H9 (cell line): ENCODE data around the gene GADD45GIP1. TPM values are rescaled to one million over a fixed set of nuclear protein-coding genes. Genes with fewer than 3 reads are reported as not detected.

Source experiments
- DNase-seq: peaks from one replicate; pipeline ENCODE4 v3.0.0-alpha.2; 2017
- H2AFZ ChIP-seq: one replicate; pipeline ENCODE4 v1.6.1; 2013; ENCODE audit warnings: mild to moderate bottlenecking, low read length, control low read depth, moderate library complexity
- H2AK5ac ChIP-seq: 2 replicates; pipeline ENCODE4 v1.6.1; 2013; ENCODE audit warnings: low read length, control low read depth, mixed read lengths; ENCODE audit not compliant: insufficient read length
- H2BK120ac ChIP-seq: one replicate; pipeline ENCODE4 v1.6.1; 2013; ENCODE audit warnings: low read depth, mild to moderate bottlenecking, low read length, control low read depth, inconsistent platforms; ENCODE audit not compliant: poor library complexity, severe bottlenecking
- H2BK12ac ChIP-seq: 2 replicates; pipeline ENCODE4 v1.6.1; 2013; ENCODE audit warnings: low read length, control low read depth, mixed read lengths, low read depth; ENCODE audit not compliant: insufficient read length
- H2BK15ac ChIP-seq: 2 replicates; pipeline ENCODE4 v1.6.1; 2013; ENCODE audit warnings: low read depth, low read length, control low read depth
- H2BK20ac ChIP-seq: one replicate; pipeline ENCODE4 v1.6.1; 2013; ENCODE audit warnings: low read depth, mild to moderate bottlenecking, low read length, control low read depth, inconsistent platforms; ENCODE audit not compliant: poor library complexity, severe bottlenecking
- H2BK5ac ChIP-seq: 2 replicates; pipeline ENCODE4 v1.6.1; 2013; ENCODE audit warnings: low read length, control low read depth, mixed read lengths; ENCODE audit not compliant: insufficient read length
- H3K14ac ChIP-seq: 2 replicates; pipeline ENCODE4 v1.6.1; 2013; ENCODE audit warnings: low read length, control low read depth; ENCODE audit not compliant: insufficient read depth
- H3K18ac ChIP-seq: 2 replicates; pipeline ENCODE4 v1.6.1; 2013; ENCODE audit warnings: low read depth, mild to moderate bottlenecking, mixed read lengths, low read length, control low read depth; ENCODE audit not compliant: insufficient read length
- H3K23ac ChIP-seq: 2 replicates; pipeline ENCODE4 v1.6.1; 2013; ENCODE audit warnings: low read length, control low read depth, mixed read lengths, low read depth; ENCODE audit not compliant: insufficient read length
- H3K23me2 ChIP-seq: 2 replicates; pipeline ENCODE4 v1.6.1; 2013; ENCODE audit warnings: low read depth, mild to moderate bottlenecking, mixed read lengths, low read length, control low read depth; ENCODE audit not compliant: insufficient read length, poor library complexity, severe bottlenecking
- H3K27ac ChIP-seq: 2 replicates; pipeline ENCODE4 v1.5.1; 2013; ENCODE audit warnings: low read length, control low read depth, mixed read lengths, low read depth; ENCODE audit not compliant: insufficient read length
- H3K27me3 ChIP-seq: 2 replicates; pipeline ENCODE4 v1.6.1; 2013; ENCODE audit warnings: low read length, control low read depth, inconsistent platforms; ENCODE audit not compliant: insufficient read depth
- H3K4ac ChIP-seq: 2 replicates; pipeline ENCODE4 v1.6.1; 2013; ENCODE audit warnings: low read depth, mild to moderate bottlenecking, control low read depth, inconsistent platforms, low read length, moderate library complexity
- H3K4me1 ChIP-seq: 2 replicates; pipeline ENCODE4 v1.6.1; 2013; ENCODE audit warnings: low read length, control low read depth, inconsistent platforms; ENCODE audit not compliant: insufficient read depth
- H3K4me2 ChIP-seq: 2 replicates; pipeline ENCODE4 v1.6.1; 2013; ENCODE audit warnings: low read length, control low read depth, mixed read lengths; ENCODE audit not compliant: insufficient read length, insufficient read depth
- H3K56ac ChIP-seq: 2 replicates; pipeline ENCODE4 v1.6.1; 2013; ENCODE audit warnings: low read depth, mild to moderate bottlenecking, mixed read lengths, low read length, control low read depth; ENCODE audit not compliant: insufficient read length
- H3K79me1 ChIP-seq: 2 replicates; pipeline ENCODE4 v1.6.1; 2013; ENCODE audit warnings: low read depth, mild to moderate bottlenecking, moderate library complexity, low read length, control low read depth, inconsistent platforms; ENCODE audit not compliant: insufficient read depth, poor library complexity, severe bottlenecking
- H3K79me2 ChIP-seq: 2 replicates; pipeline ENCODE4 v1.6.1; 2013; ENCODE audit warnings: low read length, control low read depth, inconsistent platforms; ENCODE audit not compliant: insufficient read depth
- H3K9ac ChIP-seq: 2 replicates; pipeline ENCODE4 v1.6.1; 2013; ENCODE audit warnings: low read length, control low read depth, mixed read lengths; ENCODE audit not compliant: insufficient read length; ENCODE audit errors: extremely low read depth
- H3K9me3 ChIP-seq: one replicate; pipeline ENCODE4 v1.6.1; 2013; ENCODE audit warnings: low read depth, low read length, inconsistent platforms; ENCODE audit not compliant: control insufficient read depth
- H3T11ph ChIP-seq: one replicate; pipeline ENCODE4 v1.6.1; 2013; ENCODE audit warnings: mild to moderate bottlenecking, low read length, control low read depth, inconsistent platforms
- H4K20me1 ChIP-seq: one replicate; pipeline ENCODE4 v1.6.1; 2013; ENCODE audit not compliant: control insufficient read depth, insufficient read length, insufficient read depth
- H4K5ac ChIP-seq: 2 replicates; pipeline ENCODE4 v1.6.1; 2013; ENCODE audit warnings: low read depth, mild to moderate bottlenecking, mixed read lengths, low read length, control low read depth; ENCODE audit not compliant: insufficient read length
- H4K8ac ChIP-seq: replicated peaks from 2 replicates; pipeline ENCODE4 v1.6.1; 2013; ENCODE audit warnings: low read length, control low read depth, mixed read lengths, low read depth; ENCODE audit not compliant: insufficient read length
- H4K91ac ChIP-seq: 2 replicates; pipeline ENCODE4 v1.6.1; 2013; ENCODE audit warnings: low read depth, mild to moderate bottlenecking, moderate library complexity, mixed read lengths, low read length, control low read depth; ENCODE audit not compliant: insufficient read length
- H3K27ac Mint-ChIP-seq, 3 experiments: 2 replicates in 2 of 3; 3 replicates in 1 of 3; pipeline ENCODE4 v1.8.0; 2020 to 2021; ENCODE audit warnings: mixed read lengths in 3 of 3, mild to moderate bottlenecking in 1 of 3, moderate library complexity in 1 of 3
- H3K27me3 Mint-ChIP-seq: 2 replicates; pipeline ENCODE4 v1.8.0; 2021; ENCODE audit warnings: low read depth, mild to moderate bottlenecking, moderate library complexity, mixed read lengths
- H3K36me3 Mint-ChIP-seq, 3 experiments: 2 replicates in 2 of 3; 3 replicates in 1 of 3; pipeline ENCODE4 v1.8.0; 2020 to 2021; ENCODE audit warnings: low read depth in 3 of 3, mixed read lengths in 3 of 3; ENCODE audit not compliant: insufficient read depth in 1 of 3
- H3K4me1 Mint-ChIP-seq, 2 experiments: 2 replicates each; pipeline ENCODE4 v1.8.0; 2020; ENCODE audit warnings: mixed read lengths in 2 of 2
- H3K4me3 Mint-ChIP-seq, 2 experiments: 2 replicates in 1 of 2; 3 replicates in 1 of 2; pipeline ENCODE4 v1.8.0; 2020 to 2021; ENCODE audit warnings: mild to moderate bottlenecking in 2 of 2, mixed read lengths in 2 of 2, moderate library complexity in 1 of 2
- H3K9me3 Mint-ChIP-seq, 2 experiments: 2 replicates in 1 of 2; 3 replicates in 1 of 2; pipeline ENCODE4 v1.8.0; 2020; ENCODE audit warnings: mild to moderate bottlenecking in 2 of 2, mixed read lengths in 2 of 2, moderate library complexity in 1 of 2
- WGBS: extraction: QIAGEN DNeasy Blood & Tissue Kit; methylation state at CpG from one replicate; pipeline ENCODE4 v1.1.7; 2013; ENCODE audit warnings: missing lambda C conversion rate, low lambda C conversion rate, mixed read lengths; ENCODE audit not compliant: insufficient read length; ENCODE audit errors: extremely low coverage; 5-methylcytosine and 5-hydroxymethylcytosine counted together
- total RNA-seq: library from RNA; stranded (reverse); gene quantifications from 2 replicates; pipeline ENCODE4 v1.2.1, GENCODE V29; 2021
- TF ChIP-seq, protein P1 (sequence below): fragments of 200-600 bp; sonication (generic); conservative IDR thresholded peaks from 3 replicates; pipeline ENCODE4 v1.8.0; 2021; ENCODE audit warnings: antibody characterized with exemption, mild to moderate bottlenecking

The GADD45GIP1 gene
- total RNA-seq, 1 experiment from 2014 or later, result 44.5 TPM

DNA sequence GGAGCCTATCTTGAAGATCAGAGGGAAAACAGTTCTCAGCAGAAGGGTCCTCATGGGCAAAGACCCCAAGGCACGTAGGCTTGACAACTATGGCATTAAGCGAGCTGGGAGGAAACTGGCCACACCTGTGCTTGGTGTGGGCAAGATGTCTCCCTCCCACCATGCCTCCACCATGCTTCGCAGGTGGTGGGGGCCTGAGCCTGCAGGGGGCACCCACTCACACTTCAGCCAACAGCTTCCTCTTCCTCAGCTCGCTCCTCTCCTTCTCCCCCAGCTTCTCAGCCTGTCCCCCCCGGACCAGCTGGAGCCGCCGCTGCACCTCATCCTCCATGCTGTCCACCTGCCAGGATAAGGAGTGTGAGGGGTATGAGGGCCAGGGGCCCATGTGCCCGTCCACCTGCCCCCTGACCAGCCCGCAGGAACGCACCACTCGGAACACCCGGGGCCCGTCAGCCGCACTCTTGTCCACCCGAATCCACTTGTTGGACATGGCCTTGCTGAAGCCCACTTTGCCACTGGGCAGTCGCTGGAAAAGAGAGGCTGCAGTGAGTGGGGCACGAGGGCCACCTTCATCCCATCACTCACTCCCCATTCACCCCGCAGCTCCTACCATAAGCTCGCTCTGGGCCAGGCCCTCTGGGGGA, 26.9 kb downstream of the GADD45GIP1 start:
- no peaks in the 10 kb centered on the region for H3K9me3 ChIP-seq
- H3K27me3 Mint-ChIP-seq, result no peaks in the 10 kb centered on the region; the same call in 1 of the 2 replicates

More for the DNA sequence above, 26.9 kb downstream of the GADD45GIP1 start:
- no peak overlapping the region for H3K27ac Mint-ChIP-seq
- no peak overlapping the region for H2BK12ac ChIP-seq
- no peak overlapping the region for H4K8ac ChIP-seq
- H4K91ac ChIP-seq, result no peak overlapping the region
- H3K4me1 Mint-ChIP-seq, result peaks cover 10 to 13% of the 10 kb centered on the region in 2 experiments
- H3K9ac ChIP-seq, result no peak overlapping the region
- H3K36me3 Mint-ChIP-seq, result peaks cover 37 to 62% (median 52%) of the 10 kb centered on the region in 3 experiments; a peak in 6 of 7 replicates
- H3K18ac ChIP-seq, result no peak overlapping the region
- H3K79me1 ChIP-seq, result peaks cover 6% of the 10 kb centered on the region
- no peak overlapping the region for H3K27ac ChIP-seq
- H3K56ac ChIP-seq, result no peak overlapping the region
- H3K4ac ChIP-seq, result no peak overlapping the region
- peaks cover 4% of the 10 kb centered on the region for H3K23me2 ChIP-seq
- no peak overlapping the region for H3T11ph ChIP-seq
- no peaks in the 10 kb centered on the region for H3K27me3 ChIP-seq
- H3K79me2 ChIP-seq, result peaks cover 9% of the 10 kb centered on the region; the same call in 1 of the 2 replicates
- no peak for DNase-seq
- no peak overlapping the region for H3K23ac ChIP-seq
- no peaks in the 10 kb centered on the region for H3K9me3 Mint-ChIP-seq
- TF ChIP-seq, protein P1, sequence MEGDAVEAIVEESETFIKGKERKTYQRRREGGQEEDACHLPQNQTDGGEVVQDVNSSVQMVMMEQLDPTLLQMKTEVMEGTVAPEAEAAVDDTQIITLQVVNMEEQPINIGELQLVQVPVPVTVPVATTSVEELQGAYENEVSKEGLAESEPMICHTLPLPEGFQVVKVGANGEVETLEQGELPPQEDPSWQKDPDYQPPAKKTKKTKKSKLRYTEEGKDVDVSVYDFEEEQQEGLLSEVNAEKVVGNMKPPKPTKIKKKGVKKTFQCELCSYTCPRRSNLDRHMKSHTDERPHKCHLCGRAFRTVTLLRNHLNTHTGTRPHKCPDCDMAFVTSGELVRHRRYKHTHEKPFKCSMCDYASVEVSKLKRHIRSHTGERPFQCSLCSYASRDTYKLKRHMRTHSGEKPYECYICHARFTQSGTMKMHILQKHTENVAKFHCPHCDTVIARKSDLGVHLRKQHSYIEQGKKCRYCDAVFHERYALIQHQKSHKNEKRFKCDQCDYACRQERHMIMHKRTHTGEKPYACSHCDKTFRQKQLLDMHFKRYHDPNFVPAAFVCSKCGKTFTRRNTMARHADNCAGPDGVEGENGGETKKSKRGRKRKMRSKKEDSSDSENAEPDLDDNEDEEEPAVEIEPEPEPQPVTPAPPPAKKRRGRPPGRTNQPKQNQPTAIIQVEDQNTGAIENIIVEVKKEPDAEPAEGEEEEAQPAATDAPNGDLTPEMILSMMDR, result no peak
- no peak overlapping the region for H3K4me3 Mint-ChIP-seq
- no peak overlapping the region for H2BK15ac ChIP-seq
- H4K5ac ChIP-seq, result no peak overlapping the region
- no peak overlapping the region for H2AFZ ChIP-seq
- H3K4me2 ChIP-seq, result no peak overlapping the region
- no peak overlapping the region for H2BK120ac ChIP-seq
- no peak overlapping the region for H2AK5ac ChIP-seq
- no peak overlapping the region for H2BK5ac ChIP-seq
- WGBS, result no CpG with 5 or more reads among the region's 19 CpGs
- no peaks in the 10 kb centered on the region for H3K4me1 ChIP-seq
- H2BK20ac ChIP-seq, result no peak overlapping the region
- H3K14ac ChIP-seq, result no peak overlapping the region
- peaks cover 5% of the 10 kb centered on the region for H4K20me1 ChIP-seq
